T-cell (primary cell): ENCODE measurements around the gene LRRC73. TPM values are rescaled to one million over a fixed set of nuclear protein-coding genes. Genes with fewer than 3 reads are reported as not detected.

Experiments
- ATAC-seq, 4 experiments: fragments of 200-7000 bp in 3 of 4; fragments of 150-1000 bp in 1 of 4; cut with Tn5 transposase; replicated peaks in 1 of 4; 1 replicate in 3 of 4; 2 replicates in 1 of 4; pipeline ENCODE4 v1.10.0; 2021; ENCODE audit warnings: moderate library complexity in 3 of 4, mild to moderate bottlenecking in 2 of 4, moderate number of reproducible peaks in 1 of 4
- CTCF ChIA-PET, 2 donors: fragments of 300-600 bp; sonication (Branson Sonifier 250); formaldehyde crosslinking; loops; one replicate each; lab custom pipeline; 2022; ENCODE audit warnings: antibody characterized with exemption in 2 of 2; lab: Charles Lee
- POLR2A ChIA-PET, 2 donors: fragments of 300-600 bp; sonication (Branson Sonifier 250); formaldehyde crosslinking; loops; one replicate each; lab custom pipeline; 2022; ENCODE audit warnings: antibody characterized with exemption in 2 of 2; lab: Charles Lee
- DNase-seq, 35 experiments: peaks; one replicate each; pipeline versions ENCODE4 v3.0.0 to v3.0.0-alpha.2; 2013 to 2023
- H3K27ac ChIP-seq: one replicate; pipeline ENCODE4 v1.5.1; 2013; ENCODE audit warnings: low read length
- H3K27me3 ChIP-seq, 2 experiments: replicated peaks in 1 of 2; 1 replicate in 1 of 2; 2 replicates in 1 of 2; pipeline versions ENCODE4 v1.6.1 to v1.7.0; 2013; ENCODE audit warnings: low read length in 1 of 2, mixed read lengths in 1 of 2; ENCODE audit not compliant: control insufficient read depth in 2 of 2, insufficient read depth in 2 of 2; ENCODE audit errors: extremely low read depth in 1 of 2
- H3K36me3 ChIP-seq, 2 donors: 1 replicate in 1 of 2; 2 replicates in 1 of 2; pipeline versions ENCODE4 v1.6.1 to v1.7.0; 2013; ENCODE audit warnings: low read length in 1 of 2; ENCODE audit not compliant: control insufficient read depth in 2 of 2, insufficient read depth in 1 of 2; ENCODE audit errors: extremely low read depth in 1 of 2
- H3K4me1 ChIP-seq, 2 experiments: 1 replicate in 1 of 2; 2 replicates in 1 of 2; pipeline versions ENCODE4 v1.6.1 to v1.7.0; 2013; ENCODE audit warnings: low read length in 2 of 2, mixed read lengths in 1 of 2; ENCODE audit not compliant: insufficient read depth in 2 of 2, control insufficient read depth in 1 of 2; ENCODE audit errors: extremely low read depth in 1 of 2
- H3K4me3 ChIP-seq, 2 donors: 1 replicate in 1 of 2; 2 replicates in 1 of 2; pipeline versions ENCODE4 v1.5.1 to v1.7.0; 2013; ENCODE audit warnings: mild to moderate bottlenecking in 2 of 2, low read length in 1 of 2, moderate library complexity in 1 of 2; ENCODE audit not compliant: control insufficient read depth in 1 of 2; ENCODE audit errors: extremely low read depth in 1 of 2
- H3K9me3 ChIP-seq: 2 replicates; pipeline ENCODE4 v1.7.0; 2013
- H3K27ac Mint-ChIP-seq, 2 donors: one replicate each; pipeline ENCODE4 v1.8.0; 2020 to 2021; ENCODE audit warnings: mild to moderate bottlenecking in 2 of 2, mixed read lengths in 2 of 2
- H3K27me3 Mint-ChIP-seq, 2 donors: one replicate each; pipeline ENCODE4 v1.8.0; 2021 to 2022; ENCODE audit warnings: mixed read lengths in 2 of 2
- H3K36me3 Mint-ChIP-seq: one replicate; pipeline ENCODE4 v1.8.0; 2021; ENCODE audit warnings: mixed read lengths
- H3K4me1 Mint-ChIP-seq, 3 donors: one replicate each; pipeline ENCODE4 v1.8.0; 2020 to 2022; ENCODE audit warnings: mixed read lengths in 3 of 3, mild to moderate bottlenecking in 1 of 3
- H3K4me3 Mint-ChIP-seq, 3 donors: one replicate each; pipeline ENCODE4 v1.8.0; 2020 to 2022; ENCODE audit warnings: mild to moderate bottlenecking in 3 of 3, mixed read lengths in 3 of 3, moderate library complexity in 3 of 3
- H3K9me3 Mint-ChIP-seq, 3 donors: one replicate each; pipeline ENCODE4 v1.8.0; 2020 to 2022; ENCODE audit warnings: mixed read lengths in 3 of 3
- WGBS: methylation state at CpG from one replicate; pipeline ENCODE4 v1.1.5; 2013; ENCODE audit warnings: missing lambda C conversion rate; ENCODE audit not compliant: insufficient coverage; 5-methylcytosine and 5-hydroxymethylcytosine counted together
- total RNA-seq, 35 experiments: library from RNA in 6 of 35; stranded (reverse) in 6 of 35; fragments of 120-200 nt in 1 of 35; gene quantifications; one replicate each; pipeline versions ENCODE4 v1.2.1 to v1.2.4 and lab custom pipeline; 2013 to 2026

The LRRC73 gene
- total RNA-seq, 5 donors from 2014 or later (not counting 1 experiment from before 2014, with no cell fraction given): 0.53 to 0.95 (median 0.76) TPM; not detected in 2

GRCh38 chr6:43497689-43498088 lies 12.5 kb downstream of the LRRC73 start:
- H3K27me3 Mint-ChIP-seq: no peaks in the 10 kb centered on the region
- no peaks in the 10 kb centered on the region for H3K9me3 Mint-ChIP-seq
- H3K4me1 Mint-ChIP-seq: peaks cover 28 to 31% (median 28%) of the 10 kb centered on the region in 3 donors
- no peak for DNase-seq
- ChIA-PET CTCF (no interaction called here), POLR2A (no interaction called here)
- no peak overlapping the region for H3K4me3 ChIP-seq
- H3K36me3 ChIP-seq: peaks cover 14 to 45% of the 10 kb centered on the region in 2 donors
- H3K27me3 ChIP-seq: no peaks in the 10 kb centered on the region
- no peak overlapping the region for H3K4me3 Mint-ChIP-seq
- H3K9me3 ChIP-seq: no peaks in the 10 kb centered on the region
- no peak overlapping the region for H3K27ac Mint-ChIP-seq
- 96% methylated on average over 8 of the region's 12 CpGs for WGBS
- H3K36me3 Mint-ChIP-seq: peaks cover 39% of the 10 kb centered on the region
- no peak for ATAC-seq
- H3K27ac ChIP-seq: no peak overlapping the region
- H3K4me1 ChIP-seq: peaks cover 4 to 30% of the 10 kb centered on the region in 2 experiments

GRCh38 chr6:43497129-43497396 lies 13.1 kb downstream of the LRRC73 start:
- ATAC-seq (no peak), DNase-seq (no peak)
- Histone ChIP-seq H3K4me3 (no peak overlapping the region), H3K9me3 (no peaks in the 10 kb centered on the region), H3K27me3 (no peaks in the 10 kb centered on the region), H3K27ac (no peak overlapping the region), H3K36me3 (peaks cover 8 to 43% of the 10 kb centered on the region in 2 donors), H3K4me1 (peaks cover 4 to 36% of the 10 kb centered on the region in 2 experiments)
- H3K4me3 Mint-ChIP-seq: no peak overlapping the region
- ChIA-PET POLR2A (no interaction called here), CTCF (interaction anchor here in 1 of 2 donors (1.1 kb wide), 1 partner anchor 243 kb away, joined by 3 read pairs; no protein-coding TSS in a partner anchor)
- no peak overlapping the region for H3K27ac Mint-ChIP-seq
- peaks cover 32 to 37% (median 33%) of the 10 kb centered on the region in 3 donors for H3K4me1 Mint-ChIP-seq
- H3K9me3 Mint-ChIP-seq: no peaks in the 10 kb centered on the region
- 100% methylated on average over 1 of the region's 6 CpGs for WGBS
- H3K27me3 Mint-ChIP-seq: no peaks in the 10 kb centered on the region
- H3K36me3 Mint-ChIP-seq: peaks cover 33% of the 10 kb centered on the region

GRCh38 chr6:43496370-43497128 lies 13.6 kb downstream of the LRRC73 start:
- Histone ChIP-seq H3K27ac (no peak overlapping the region), H3K4me3 (no peak overlapping the region), H3K9me3 (no peaks in the 10 kb centered on the region), H3K27me3 (no peaks in the 10 kb centered on the region), H3K36me3 (peaks cover 7 to 41% of the 10 kb centered on the region in 2 donors), H3K4me1 (peaks cover 4 to 36% of the 10 kb centered on the region in 2 experiments)
- H3K4me3 Mint-ChIP-seq: no peak overlapping the region
- peak in 3 of 35 experiments; percentile 20 to 43 (median 26) for DNase-seq
- H3K27ac Mint-ChIP-seq: peak overlapping the region in 1 of 2 donors; percentile 16
- H3K4me1 Mint-ChIP-seq: peaks cover 32 to 37% (median 33%) of the 10 kb centered on the region in 3 donors
- no peaks in the 10 kb centered on the region for H3K27me3 Mint-ChIP-seq
- ChIA-PET CTCF (interaction anchor here (0.6 to 1.1 kb wide), 3 partner anchors 10 to 242 kb away, joined by 3 read pairs; no protein-coding TSS in a partner anchor), POLR2A (no interaction called here)
- 90% methylated on average over 8 of the region's 18 CpGs for WGBS
- ATAC-seq: peak in 1 of 4 experiments; percentile 27
- peaks cover 28% of the 10 kb centered on the region for H3K36me3 Mint-ChIP-seq
- H3K9me3 Mint-ChIP-seq: no peaks in the 10 kb centered on the region

GRCh38 chr6:43495409-43495941 lies 14.7 kb downstream of the LRRC73 start:
- Mint-ChIP-seq H3K27ac (peak overlapping the region; percentile 90 to 93), H3K36me3 (peaks cover 20% of the 10 kb centered on the region), H3K4me1 (peaks cover 32 to 37% (median 33%) of the 10 kb centered on the region in 3 donors), H3K27me3 (no peaks in the 10 kb centered on the region), H3K4me3 (peak overlapping the region in 2 of 3 donors; percentile 46 to 57), H3K9me3 (no peaks in the 10 kb centered on the region)
- H3K36me3 ChIP-seq: peaks cover 7 to 31% of the 10 kb centered on the region in 2 donors
- H3K9me3 ChIP-seq: no peaks in the 10 kb centered on the region
- no peaks in the 10 kb centered on the region for H3K27me3 ChIP-seq
- 92% methylated on average over 2 of the region's 4 CpGs for WGBS
- POLR2A ChIA-PET: no interaction called here
- H3K4me3 ChIP-seq: no peak overlapping the region
- DNase-seq (peak in 22 of 35 experiments; percentile 22 to 59 (median 30)), ATAC-seq (peak; percentile 79 to 87 (median 84))
- H3K4me1 ChIP-seq: peaks cover 4 to 36% of the 10 kb centered on the region in 2 experiments
- CTCF ChIA-PET: interaction anchor here (0.6 to 1.0 kb wide), 2 partner anchors 11 to 18 kb away, joined by 3 to 5 read pairs; partner anchors contain the start of gene TJAP1 (in 1 of the 2)
- H3K27ac ChIP-seq: peak overlapping the region; percentile 53

- 100% methylated on average over 3 of the region's 4 CpGs for WGBS
- H3K36me3 ChIP-seq: peaks cover 7 to 29% of the 10 kb centered on the region in 2 donors
- H3K4me3 Mint-ChIP-seq: peak overlapping the region in 1 of 3 donors; percentile 57
These were observed 15.4 kb downstream of the LRRC73 start for GRCh38 chr6:43494766-43495165.

GRCh38 chr6:43494321-43494720 lies 15.8 kb downstream of the LRRC73 start:
- Histone ChIP-seq H3K36me3 (peaks cover 4 to 24% of the 10 kb centered on the region in 2 donors), H3K27ac (no peak overlapping the region), H3K4me3 (no peak overlapping the region), H3K4me1 (peaks cover 4 to 40% of the 10 kb centered on the region in 2 experiments), H3K9me3 (no peaks in the 10 kb centered on the region), H3K27me3 (no peaks in the 10 kb centered on the region)
- Mint-ChIP-seq H3K27me3 (no peaks in the 10 kb centered on the region), H3K9me3 (no peaks in the 10 kb centered on the region), H3K27ac (peak overlapping the region; percentile 81 to 84), H3K4me1 (peaks cover 36 to 45% (median 36%) of the 10 kb centered on the region in 3 donors), H3K4me3 (no peak overlapping the region), H3K36me3 (peaks cover 16% of the 10 kb centered on the region)
- ATAC-seq: no peak
- ChIA-PET POLR2A (no interaction called here), CTCF (interaction anchor here in 1 of 2 donors (0.6 to 1.6 kb wide), 2 partner anchors 11 to 79 kb away, joined by 3 read pairs; no protein-coding TSS in a partner anchor)
- WGBS: 100% methylated on average over 2 of the region's 6 CpGs
- DNase-seq: no peak

More at GRCh38 chr6:43494766-43495165, 15.4 kb downstream of the LRRC73 start:
- no peak overlapping the region for H3K4me3 ChIP-seq
- ChIA-PET POLR2A (no interaction called here), CTCF (no interaction called here)
- no peaks in the 10 kb centered on the region for H3K27me3 Mint-ChIP-seq
- peaks cover 36 to 44% (median 36%) of the 10 kb centered on the region in 3 donors for H3K4me1 Mint-ChIP-seq
- no peaks in the 10 kb centered on the region for H3K27me3 ChIP-seq
- peak overlapping the region; percentile 53 for H3K27ac ChIP-seq
- no peaks in the 10 kb centered on the region for H3K9me3 Mint-ChIP-seq
- H3K36me3 Mint-ChIP-seq: peaks cover 20% of the 10 kb centered on the region
- peak overlapping the region; percentile 90 to 93 for H3K27ac Mint-ChIP-seq
- H3K9me3 ChIP-seq: no peaks in the 10 kb centered on the region
- ATAC-seq: no peak
- DNase-seq: no peak
- peaks cover 4 to 36% of the 10 kb centered on the region in 2 experiments for H3K4me1 ChIP-seq
